Muscle of leg (tissue), 11 donors: ENCODE results near the gene SETBP1. TPM values are rescaled to one million over a fixed set of nuclear protein-coding genes. Genes with fewer than 3 reads are reported as not detected.

ENCODE experiments used
- DNase-seq: peaks from one replicate; pipeline ENCODE4 v3.0.0; 2013
- H3K27ac ChIP-seq: one replicate; pipeline ENCODE4 v1.5.1; 2013; ENCODE audit warnings: mild to moderate bottlenecking, low read length, control low read depth
- H3K27me3 ChIP-seq: one replicate; pipeline ENCODE4 v1.6.1; 2013; ENCODE audit warnings: low read length; ENCODE audit not compliant: control insufficient read depth, insufficient read depth
- H3K36me3 ChIP-seq: one replicate; pipeline ENCODE4 v1.6.1; 2013; ENCODE audit warnings: low read length; ENCODE audit not compliant: control insufficient read depth, insufficient read depth
- H3K4me1 ChIP-seq: one replicate; pipeline ENCODE4 v1.6.1; 2013; ENCODE audit warnings: low read length; ENCODE audit not compliant: control insufficient read depth, insufficient read depth
- H3K4me3 ChIP-seq: one replicate; pipeline ENCODE4 v1.5.1; 2013; ENCODE audit warnings: low read length, control low read depth
- H3K9me3 ChIP-seq: replicated peaks from 2 replicates; pipeline ENCODE4 v1.6.1; 2013; ENCODE audit warnings: low read depth, low read length; ENCODE audit not compliant: control insufficient read depth
- WGBS: methylation state at CpG from one replicate; pipeline ENCODE4 v1.1.5; 2013; ENCODE audit warnings: missing lambda C conversion rate; ENCODE audit not compliant: insufficient coverage; 5-methylcytosine and 5-hydroxymethylcytosine counted together
- polyA plus RNA-seq, 8 donors: library from polyadenylated mRNA; unstranded; fragments of 120-200 nt; gene quantifications; one replicate each; pipeline versions ENCODE4 v1.2.1 to v1.2.3, GENCODE V29; 2013; ENCODE audit warnings: inconsistent platforms in 1 of 8, low replicate concordance in 1 of 8; ENCODE audit not compliant: insufficient read length in 8 of 8, insufficient read depth in 1 of 8
- total RNA-seq: library from RNA; stranded (reverse); fragments of 120-200 nt; gene quantifications from one replicate; pipeline ENCODE4 v1.2.4, GENCODE V29; 2013

SETBP1 gene
- total and polyA plus RNA-seq, 9 donors, result 11.0 to 20.5 (median 16.8) TPM

DNA sequence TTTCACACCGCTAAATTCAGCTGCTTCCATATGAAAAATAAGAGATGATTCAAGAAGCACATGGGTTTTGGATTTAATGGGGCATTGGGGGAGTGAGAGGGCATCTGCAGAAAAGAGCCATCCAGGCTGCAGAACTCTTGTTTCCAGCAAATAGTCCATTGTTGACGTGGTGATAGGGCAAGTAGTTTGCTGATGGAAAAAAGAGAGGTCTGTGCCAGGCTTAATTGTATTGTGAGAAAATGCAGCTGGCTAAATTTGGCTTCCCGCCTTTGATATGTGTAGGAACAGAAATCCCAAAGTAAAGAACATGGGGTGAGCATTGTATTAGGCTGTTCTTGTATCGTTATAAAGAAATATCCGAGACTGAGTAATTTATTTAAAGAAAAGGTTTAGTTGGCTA lies 199.5 kb downstream of the SETBP1 start:
- Histone ChIP-seq H3K27ac (no peak overlapping the region), H3K27me3 (no peaks in the 10 kb centered on the region), H3K36me3 (no peaks in the 10 kb centered on the region), H3K9me3 (no peaks in the 10 kb centered on the region), H3K4me1 (peaks cover 21% of the 10 kb centered on the region), H3K4me3 (no peak overlapping the region)
- 87% methylated on average over 5 of the region's 5 CpGs for WGBS
- DNase-seq, result no peak

DNA sequence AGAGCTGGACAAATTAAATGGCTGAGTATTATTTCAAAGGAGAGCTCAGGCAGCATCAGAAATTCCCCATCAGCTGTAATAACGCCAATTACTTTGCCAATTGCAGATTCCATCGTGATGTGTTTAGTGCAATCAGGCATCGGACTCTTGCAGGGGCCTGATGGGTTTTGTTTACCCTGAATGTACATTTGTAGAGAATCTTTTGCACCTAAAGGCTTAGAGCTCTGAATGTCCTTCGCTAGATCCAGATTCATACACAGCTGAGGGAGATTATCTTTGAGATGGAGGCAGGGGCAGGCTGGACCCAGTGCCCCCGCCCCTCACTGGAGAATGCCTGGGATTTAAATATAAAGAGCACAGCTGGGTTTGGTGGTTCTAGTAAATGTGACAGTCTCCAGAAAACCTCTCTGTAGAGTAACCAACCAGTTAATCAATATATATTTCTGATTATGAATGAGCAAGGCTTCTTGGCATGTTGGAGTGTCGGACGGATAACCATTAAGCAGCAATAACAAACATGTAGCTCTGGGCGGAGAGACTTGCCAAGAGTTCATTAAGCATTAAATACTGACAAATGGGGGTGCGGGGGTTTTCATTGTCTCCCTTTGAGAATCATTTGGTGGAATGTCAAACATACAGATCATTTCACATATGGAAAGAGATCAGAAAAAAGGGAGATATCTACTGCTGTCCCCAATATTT lies 200.9 kb downstream of the SETBP1 start:
- H3K4me1 ChIP-seq, result peaks cover 21% of the 10 kb centered on the region
- no peaks in the 10 kb centered on the region for H3K36me3 ChIP-seq
- no peak overlapping the region for H3K27ac ChIP-seq
- 60% methylated on average over 1 of the region's 9 CpGs for WGBS
- H3K9me3 ChIP-seq, result no peaks in the 10 kb centered on the region
- DNase-seq, result no peak
- H3K4me3 ChIP-seq, result no peak overlapping the region
- no peaks in the 10 kb centered on the region for H3K27me3 ChIP-seq

DNA sequence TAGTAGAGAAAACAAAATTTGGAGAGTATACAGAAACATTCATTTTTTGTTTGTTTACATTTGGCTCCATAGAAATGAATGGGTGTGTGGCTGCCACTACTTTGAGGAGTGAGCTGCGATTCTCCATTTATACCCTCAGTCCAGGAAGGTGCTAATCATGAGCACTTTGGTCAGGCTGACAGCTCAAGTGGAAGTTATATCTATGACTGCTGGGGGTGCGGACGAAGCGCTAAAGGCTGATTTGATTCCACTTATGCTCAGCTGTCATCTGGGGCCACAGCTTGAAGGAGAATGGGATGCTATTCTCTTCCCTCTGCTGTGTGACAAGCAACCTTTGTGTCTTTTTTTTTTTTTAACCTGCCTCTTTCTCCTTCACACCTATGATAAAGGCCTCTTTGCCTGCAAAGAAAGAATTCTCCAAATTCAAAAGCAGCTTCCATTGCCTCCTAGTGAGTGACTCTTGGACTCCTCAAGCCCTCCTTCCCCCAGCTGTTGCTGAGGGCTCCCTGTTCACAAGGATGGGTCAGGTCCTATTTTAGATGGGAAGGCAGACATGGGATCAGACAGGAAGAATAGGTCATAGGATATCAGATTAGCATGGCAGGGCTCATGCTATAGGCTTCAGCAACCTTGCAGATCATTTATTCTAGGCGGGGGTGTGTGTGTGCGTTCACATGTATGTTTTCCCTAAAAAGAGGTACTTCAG lies 201.6 kb downstream of the SETBP1 start:
- H3K27me3 ChIP-seq, result no peaks in the 10 kb centered on the region
- WGBS, result no CpG with 5 or more reads among the region's 6 CpGs

DNA sequence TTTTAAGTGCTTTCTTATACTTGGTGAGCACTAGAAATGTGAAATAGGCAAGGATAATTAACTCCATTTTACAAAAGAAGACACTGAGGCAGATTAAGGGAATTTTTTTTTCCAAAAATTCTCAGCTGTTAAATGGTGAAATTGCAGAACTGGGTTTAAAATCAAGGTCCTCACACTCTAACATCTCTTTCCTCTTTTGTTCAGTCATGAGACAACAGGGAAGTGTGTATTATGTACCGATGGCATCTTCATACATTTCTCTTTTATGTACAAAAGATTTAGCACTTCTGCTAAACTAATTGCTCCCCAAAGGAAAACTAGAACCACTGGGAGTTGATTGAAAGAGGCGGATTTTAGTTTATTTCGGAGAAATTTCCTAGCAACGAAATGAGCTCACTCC lies 203.0 kb downstream of the SETBP1 start:
- WGBS, result 67% methylated on average over 1 of the region's 4 CpGs
- H3K4me1 ChIP-seq, result peaks cover 21% of the 10 kb centered on the region

More for the DNA sequence above, 201.6 kb downstream of the SETBP1 start:
- Histone ChIP-seq H3K4me1 (peaks cover 21% of the 10 kb centered on the region), H3K27ac (peak overlapping the region; percentile 50), H3K9me3 (no peaks in the 10 kb centered on the region), H3K4me3 (no peak overlapping the region), H3K36me3 (no peaks in the 10 kb centered on the region)
- DNase-seq, result peak; percentile 49

DNA sequence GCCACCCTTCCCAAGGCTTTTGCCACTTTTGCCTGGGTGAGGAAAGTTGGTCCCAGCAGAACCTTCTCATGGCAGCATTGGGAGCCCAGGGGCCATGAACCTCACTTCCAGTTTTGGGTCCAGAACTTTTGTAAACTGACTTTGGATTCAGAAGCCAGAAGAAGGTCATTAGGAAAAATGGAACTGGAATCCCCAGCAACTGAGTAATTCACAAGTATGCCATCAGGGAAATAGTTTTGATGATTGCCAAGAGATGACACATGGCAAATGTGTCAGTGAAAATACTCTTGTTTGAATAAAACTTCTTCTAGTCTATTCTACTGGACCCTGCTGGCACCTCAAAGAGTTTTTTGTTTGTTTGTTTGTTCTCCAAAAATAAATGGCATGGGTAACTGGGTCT lies 203.7 kb downstream of the SETBP1 start:
- Histone ChIP-seq H3K9me3 (no peaks in the 10 kb centered on the region), H3K27ac (no peak overlapping the region), H3K4me1 (peaks cover 21% of the 10 kb centered on the region), H3K27me3 (no peaks in the 10 kb centered on the region), H3K36me3 (no peaks in the 10 kb centered on the region), H3K4me3 (no peak overlapping the region)
- no peak for DNase-seq

More for the DNA sequence above, 203.0 kb downstream of the SETBP1 start:
- H3K4me3 ChIP-seq, result no peak overlapping the region
- H3K27ac ChIP-seq, result no peak overlapping the region
- no peaks in the 10 kb centered on the region for H3K36me3 ChIP-seq
- H3K27me3 ChIP-seq, result no peaks in the 10 kb centered on the region
- no peaks in the 10 kb centered on the region for H3K9me3 ChIP-seq
- no peak for DNase-seq

DNA sequence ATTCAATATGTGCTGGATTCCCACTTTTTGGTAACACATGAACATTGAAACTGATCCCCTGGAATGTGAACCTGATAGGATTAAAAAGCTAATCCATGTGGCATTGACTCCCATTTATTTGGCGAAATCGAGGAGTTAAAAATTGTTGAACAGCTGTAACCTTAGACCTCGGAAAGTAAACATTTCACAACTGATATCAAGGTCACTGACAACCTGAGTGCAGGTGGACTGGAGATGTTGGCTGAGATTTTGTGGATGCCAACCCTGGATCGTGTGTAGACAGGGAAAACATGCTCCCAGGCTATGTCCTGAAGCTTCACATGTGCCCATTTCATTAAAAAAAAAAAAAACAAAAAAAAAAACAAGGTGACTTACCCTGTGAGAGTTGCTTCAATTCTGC lies 204.8 kb downstream of the SETBP1 start:
- Histone ChIP-seq H3K36me3 (no peaks in the 10 kb centered on the region), H3K27ac (no peak overlapping the region), H3K9me3 (no peaks in the 10 kb centered on the region), H3K27me3 (no peaks in the 10 kb centered on the region), H3K4me1 (peaks cover 21% of the 10 kb centered on the region), H3K4me3 (no peak overlapping the region)
- WGBS, result no CpG with 5 or more reads among the region's 4 CpGs
- no peak for DNase-seq

DNA sequence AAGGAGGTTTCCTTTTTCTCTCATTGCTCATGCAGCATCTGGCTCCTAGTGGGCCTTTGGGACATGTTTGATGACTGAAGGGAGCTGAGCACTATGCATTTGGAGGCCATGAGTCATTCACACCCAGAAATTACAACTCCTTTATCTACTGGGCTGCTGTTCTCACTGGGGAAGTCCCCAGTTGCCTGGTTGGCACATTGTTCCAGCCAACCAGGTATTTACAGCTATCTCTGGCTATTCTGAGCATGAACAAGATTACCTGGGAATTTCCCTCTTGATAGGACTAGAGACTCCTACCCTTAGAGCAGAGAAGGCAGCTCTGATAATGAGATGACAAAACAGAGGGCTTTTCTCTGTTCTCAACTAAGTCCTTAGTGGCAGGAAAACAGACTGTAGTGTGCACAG lies 206.5 kb downstream of the SETBP1 start:
- Histone ChIP-seq H3K27me3 (no peaks in the 10 kb centered on the region), H3K4me1 (peaks cover 12% of the 10 kb centered on the region), H3K27ac (no peak overlapping the region), H3K9me3 (peaks cover 4% of the 10 kb centered on the region), H3K4me3 (no peak overlapping the region), H3K36me3 (no peaks in the 10 kb centered on the region)
- no peak for DNase-seq

DNA sequence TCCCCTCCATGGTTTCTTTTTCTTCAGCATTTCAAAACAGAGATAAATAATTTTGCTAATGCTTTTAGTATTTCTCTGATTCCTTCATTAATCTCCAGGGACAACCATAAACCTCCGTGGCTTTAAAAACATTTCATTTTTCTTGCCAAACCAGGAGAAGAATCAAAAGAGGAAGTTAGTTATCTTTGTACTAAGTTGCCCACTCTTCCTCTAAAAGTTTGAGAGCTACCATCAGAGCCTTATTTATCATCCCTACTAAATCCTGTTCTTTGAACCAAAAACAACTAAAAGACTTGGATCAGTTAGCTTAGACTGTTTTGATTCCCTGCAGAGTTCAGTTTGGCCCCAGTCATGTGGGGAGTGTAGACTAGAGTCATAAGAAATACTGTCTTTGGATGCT lies 208.4 kb downstream of the SETBP1 start:
- WGBS, result no CpG with 5 or more reads among the region's 1 CpG
- no peak overlapping the region for H3K27ac ChIP-seq
- no peak for DNase-seq
- peaks cover 3% of the 10 kb centered on the region for H3K4me1 ChIP-seq
- peaks cover 4% of the 10 kb centered on the region for H3K9me3 ChIP-seq
- H3K4me3 ChIP-seq, result no peak overlapping the region
- H3K27me3 ChIP-seq, result no peaks in the 10 kb centered on the region
- no peaks in the 10 kb centered on the region for H3K36me3 ChIP-seq

DNA sequence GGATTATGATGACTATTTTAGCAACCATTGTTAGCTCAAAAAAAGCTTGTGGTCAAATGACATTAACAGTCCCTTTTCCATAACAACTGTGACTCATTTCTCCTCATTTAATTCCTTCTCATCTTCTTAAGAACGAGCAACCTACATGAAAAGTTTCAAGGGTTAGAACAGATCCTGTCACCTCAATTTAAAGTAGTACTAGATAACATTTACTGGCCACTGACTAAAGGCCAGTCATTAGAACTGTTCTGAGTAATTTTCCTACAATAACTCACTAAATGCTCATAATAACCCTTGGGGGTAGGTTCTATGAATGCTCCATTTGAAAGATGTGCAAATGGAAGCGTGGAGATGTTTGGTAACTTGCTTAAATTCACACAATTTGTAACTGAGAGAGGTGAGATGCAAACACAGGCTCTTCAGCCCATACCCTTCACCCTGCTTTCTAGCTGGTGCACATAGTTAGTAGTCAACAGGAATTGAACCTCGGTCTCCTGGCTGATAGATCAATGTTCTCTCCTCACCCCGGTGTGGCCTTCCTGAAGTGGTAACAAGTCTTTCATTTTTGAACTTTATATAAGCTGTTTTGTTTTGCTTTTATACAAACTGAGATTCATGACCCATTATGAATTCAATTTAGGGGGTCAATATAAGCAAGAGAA lies 212.5 kb downstream of the SETBP1 start:
- H3K27me3 ChIP-seq, result no peaks in the 10 kb centered on the region
- H3K4me3 ChIP-seq, result no peak overlapping the region
- H3K4me1 ChIP-seq, result no peaks in the 10 kb centered on the region
- no peak overlapping the region for H3K27ac ChIP-seq
- no peak for DNase-seq
- no CpG with 5 or more reads among the region's 4 CpGs for WGBS
- no peaks in the 10 kb centered on the region for H3K36me3 ChIP-seq
- H3K9me3 ChIP-seq, result peaks cover 4% of the 10 kb centered on the region

DNA sequence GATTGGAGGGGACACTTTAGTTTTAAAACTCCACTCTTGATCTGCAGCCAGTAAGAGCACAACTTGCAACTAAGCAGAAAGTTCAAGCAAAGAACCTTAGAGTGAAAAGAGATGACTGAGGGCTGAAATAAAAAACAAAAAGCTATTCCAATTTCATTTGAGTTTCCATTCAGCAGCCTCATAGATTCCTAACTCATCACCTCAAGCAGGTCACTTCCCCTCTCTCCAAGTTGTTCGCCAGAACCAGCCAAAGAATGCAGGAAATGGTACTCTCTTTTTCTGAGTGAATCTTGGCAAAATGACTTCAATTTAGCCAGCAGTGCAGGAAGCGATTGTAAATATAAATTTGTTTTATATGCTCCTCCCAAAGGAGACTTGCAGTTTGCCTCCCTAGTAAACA lies 213.3 kb downstream of the SETBP1 start:
- no peaks in the 10 kb centered on the region for H3K36me3 ChIP-seq
- H3K4me3 ChIP-seq, result no peak overlapping the region
- H3K4me1 ChIP-seq, result peaks cover 3% of the 10 kb centered on the region
- no peak overlapping the region for H3K27ac ChIP-seq
- H3K27me3 ChIP-seq, result no peaks in the 10 kb centered on the region
- DNase-seq, result peak; percentile 44
- peaks cover 4% of the 10 kb centered on the region for H3K9me3 ChIP-seq
- WGBS, result no CpG with 5 or more reads among the region's 2 CpGs
